ENCODE results near the gene ATAT1. TPM values are rescaled to one million over a fixed set of nuclear protein-coding genes. Genes with fewer than 3 reads are reported as not detected.

Gene ATAT1
- total and polyA plus RNA-seq, 9 of the 15 experiments (the other 6 are each of a cell fraction or from before 2014, with no cell fraction given), result 0.65 to 5.8 (median 1.6) TPM

- TF ChIP-seq NFE2 (IDR thresholded peaks at IDR 0.05; ENCODE audit: low read depth) (0 out of 2 replicates have a peak, but pooled peaks have one; percentile 12), ZNF507 (tag; conservative IDR thresholded peaks at IDR 0.05) (no peak), CBX2 (IDR thresholded peaks at IDR 0.05; ENCODE audit: insufficient read depth, low read length, poor library complexity, severe bottlenecking) (no peak), ATF6 (CRISPR knock-in tag; IDR thresholded peaks at IDR 0.05) (peak; percentile 76), SIN3A (IDR thresholded peaks at IDR 0.05; ENCODE audit: borderline replicate concordance in 2 of 2, control insufficient read depth in 1 of 2, low read depth in 2 of 2, low read length in 2 of 2) (peak; percentile 94 to 97; a peak in 3 of 4 replicates), ZNF354B (CRISPR knock-in tag; IDR thresholded peaks at IDR 0.05) (no peak), JUND (IDR thresholded peaks at IDR 0.05; ENCODE audit: borderline replicate concordance, low read depth, low read length) (no peak), JUND (tag; IDR thresholded peaks at IDR 0.05; ENCODE audit: borderline replicate concordance, low read depth, low read length) (peak; percentile 82; the same call in 2 of the 3 replicates), ZSCAN29 (IDR thresholded peaks at IDR 0.05) (no peak), SP2 (IDR thresholded peaks at IDR 0.05; ENCODE audit: extremely low read depth, low read depth, low read length, poor library complexity, severe bottlenecking) (no peak), LARP7 (IDR thresholded peaks at IDR 0.05) (no peak), ZNF76 (CRISPR knock-in tag; IDR thresholded peaks at IDR 0.05; ENCODE audit: borderline replicate concordance) (peak; percentile 46; the same call in 1 of the 2 replicates), HLTF (IDR thresholded peaks at IDR 0.05) (peak; percentile 73; the same call in 1 of the 2 replicates), YBX1 (IDR thresholded peaks at IDR 0.05) (no peak), NFXL1 (CRISPR knock-in tag; IDR thresholded peaks at IDR 0.05) (no peak), CCAR2 (IDR thresholded peaks at IDR 0.05; ENCODE audit: low read depth, low read length) (no peak), ZNF57 (CRISPR knock-in tag; IDR thresholded peaks at IDR 0.05) (no peak), ILF3 (IDR thresholded peaks at IDR 0.05; ENCODE audit: borderline replicate concordance) (no peak), CTBP1 (IDR thresholded peaks at IDR 0.05; ENCODE audit: borderline replicate concordance) (peak; percentile 43; the same call in 1 of the 2 replicates), DLX4 (CRISPR knock-in tag; IDR thresholded peaks at IDR 0.05) (no peak)
Measured at GRCh38 chr6:30617565-30618269, 9.0 kb upstream of the ATAT1 start, which contains the start of gene MRPS18B (continued).

All from K562 (cell line).